ENCODE data around the gene FASTKD1.

GRCh38 chr2:169510496-169510895 is 63.2 kb downstream of the FASTKD1 start:
- TF ChIP-seq TCF4 (CRISPR knock-in tag; IDR thresholded peaks at IDR 0.05; ENCODE audit: borderline replicate concordance) (no peak), OSR1 (CRISPR knock-in tag; IDR thresholded peaks at IDR 0.05) (no peak), ISL1 (CRISPR knock-in tag; IDR thresholded peaks at IDR 0.05) (no peak)
